ENCODE results near the gene TMEM39A.

TMEM39A gene

DNA sequence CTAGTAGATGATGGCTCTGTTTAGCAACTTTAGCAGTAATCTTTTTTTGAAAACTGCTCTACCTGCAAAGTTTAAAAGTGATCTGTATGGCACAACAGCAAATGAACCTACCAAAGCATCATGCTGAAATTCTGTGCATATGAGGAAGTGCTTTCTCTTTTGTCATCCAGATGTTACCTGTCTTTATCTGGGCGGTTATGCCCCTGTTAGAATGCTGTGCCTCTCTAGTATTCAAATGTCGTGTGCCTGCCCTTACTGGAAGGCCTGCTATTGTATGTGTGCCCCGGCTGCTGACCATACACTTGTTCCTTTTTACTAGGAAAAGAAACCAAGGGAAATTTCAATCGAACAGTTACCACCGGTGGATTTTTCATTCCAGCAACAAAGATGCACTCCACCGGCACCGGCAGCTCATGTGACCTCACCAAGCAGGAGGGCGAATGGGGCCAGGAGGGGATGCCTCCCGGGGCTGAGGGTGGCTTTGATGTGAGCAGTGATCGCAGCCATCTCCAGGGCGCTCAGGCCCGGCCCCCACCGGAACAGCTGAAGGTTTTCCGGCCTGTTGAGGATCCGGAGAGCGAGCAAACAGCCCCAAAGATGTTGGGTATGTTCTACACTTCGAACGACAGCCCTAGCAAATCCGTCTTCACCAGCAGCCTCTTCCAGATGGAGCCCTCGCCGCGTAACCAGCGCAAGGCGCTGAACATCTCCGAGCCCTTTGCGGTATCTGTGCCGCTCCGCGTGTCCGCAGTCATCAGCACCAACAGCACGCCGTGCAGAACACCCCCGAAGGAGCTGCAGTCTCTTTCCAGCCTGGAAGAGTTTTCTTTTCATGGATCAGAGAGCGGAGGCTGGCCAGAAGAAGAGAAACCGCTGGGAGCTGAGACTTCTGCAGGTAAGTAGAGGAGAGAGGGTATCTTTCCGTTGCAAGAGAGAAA is 61.6 kb downstream of the TMEM39A start:
- Histone ChIP-seq H3K4me1 (ENCODE audit: low read depth, poor library complexity, severe bottlenecking) (no peaks in the 10 kb centered on the region), H3K27ac (no peak overlapping the region), H3K36me3 (ENCODE audit: insufficient read depth) (no peaks in the 10 kb centered on the region), H3K4me2 (no peak overlapping the region), H3K9ac (no peak overlapping the region), H3K4me3 (IDR thresholded peaks at IDR 0.05; ENCODE audit: insufficient read depth, low read depth, low read length) (no peak overlapping the region), H4K20me1 (ENCODE audit: insufficient read depth) (no peaks in the 10 kb centered on the region), H3K79me2 (ENCODE audit: insufficient read depth, low read depth) (no peaks in the 10 kb centered on the region), H3K27me3 (ENCODE audit: insufficient read depth, low read depth) (no peaks in the 10 kb centered on the region), H2AFZ (ENCODE audit: low read depth) (no peak overlapping the region)
- TF ChIP-seq, protein P1, sequence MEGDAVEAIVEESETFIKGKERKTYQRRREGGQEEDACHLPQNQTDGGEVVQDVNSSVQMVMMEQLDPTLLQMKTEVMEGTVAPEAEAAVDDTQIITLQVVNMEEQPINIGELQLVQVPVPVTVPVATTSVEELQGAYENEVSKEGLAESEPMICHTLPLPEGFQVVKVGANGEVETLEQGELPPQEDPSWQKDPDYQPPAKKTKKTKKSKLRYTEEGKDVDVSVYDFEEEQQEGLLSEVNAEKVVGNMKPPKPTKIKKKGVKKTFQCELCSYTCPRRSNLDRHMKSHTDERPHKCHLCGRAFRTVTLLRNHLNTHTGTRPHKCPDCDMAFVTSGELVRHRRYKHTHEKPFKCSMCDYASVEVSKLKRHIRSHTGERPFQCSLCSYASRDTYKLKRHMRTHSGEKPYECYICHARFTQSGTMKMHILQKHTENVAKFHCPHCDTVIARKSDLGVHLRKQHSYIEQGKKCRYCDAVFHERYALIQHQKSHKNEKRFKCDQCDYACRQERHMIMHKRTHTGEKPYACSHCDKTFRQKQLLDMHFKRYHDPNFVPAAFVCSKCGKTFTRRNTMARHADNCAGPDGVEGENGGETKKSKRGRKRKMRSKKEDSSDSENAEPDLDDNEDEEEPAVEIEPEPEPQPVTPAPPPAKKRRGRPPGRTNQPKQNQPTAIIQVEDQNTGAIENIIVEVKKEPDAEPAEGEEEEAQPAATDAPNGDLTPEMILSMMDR (conservative IDR thresholded peaks at IDR 0.05; ENCODE audit: low read depth, low read length), result no peak

DNA sequence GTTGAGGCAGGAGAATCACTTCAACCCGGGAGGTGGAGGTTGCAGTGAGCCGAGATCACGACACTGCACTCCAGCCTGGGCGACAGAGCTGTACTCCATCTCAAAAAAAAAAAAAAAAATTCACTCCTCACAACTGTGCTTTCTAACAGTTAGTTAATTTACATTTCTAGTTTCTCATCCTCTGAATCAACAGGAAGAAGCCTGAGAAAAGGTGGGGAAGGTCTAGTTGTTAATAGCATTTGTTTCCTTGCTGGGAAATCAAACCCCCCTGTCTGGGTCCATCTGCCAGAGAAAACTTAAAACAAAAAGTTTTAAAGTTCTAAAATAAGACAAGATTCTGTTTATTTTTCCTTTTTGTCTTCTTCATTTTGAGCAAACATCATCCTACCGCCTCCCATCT is 62.3 kb downstream of the TMEM39A start:
- H4K20me1 ChIP-seq (ENCODE audit: insufficient read depth), result no peaks in the 10 kb centered on the region
- no peaks in the 10 kb centered on the region for H3K36me3 ChIP-seq (ENCODE audit: insufficient read depth)
- H3K4me3 ChIP-seq (IDR thresholded peaks at IDR 0.05; ENCODE audit: insufficient read depth, low read depth, low read length), result no peak overlapping the region
- no peak overlapping the region for H3K27ac ChIP-seq
- no peaks in the 10 kb centered on the region for H3K79me2 ChIP-seq (ENCODE audit: insufficient read depth, low read depth)
- no peak overlapping the region for H2AFZ ChIP-seq (ENCODE audit: low read depth)
- no peaks in the 10 kb centered on the region for H3K27me3 ChIP-seq (ENCODE audit: insufficient read depth, low read depth)
- no peak overlapping the region for H3K4me2 ChIP-seq
- no peak overlapping the region for H3K9ac ChIP-seq
- TF ChIP-seq, protein P1 (conservative IDR thresholded peaks at IDR 0.05; ENCODE audit: low read depth, low read length), result no peak
- H3K4me1 ChIP-seq (ENCODE audit: low read depth, poor library complexity, severe bottlenecking), result peaks cover 4% of the 10 kb centered on the region

DNA sequence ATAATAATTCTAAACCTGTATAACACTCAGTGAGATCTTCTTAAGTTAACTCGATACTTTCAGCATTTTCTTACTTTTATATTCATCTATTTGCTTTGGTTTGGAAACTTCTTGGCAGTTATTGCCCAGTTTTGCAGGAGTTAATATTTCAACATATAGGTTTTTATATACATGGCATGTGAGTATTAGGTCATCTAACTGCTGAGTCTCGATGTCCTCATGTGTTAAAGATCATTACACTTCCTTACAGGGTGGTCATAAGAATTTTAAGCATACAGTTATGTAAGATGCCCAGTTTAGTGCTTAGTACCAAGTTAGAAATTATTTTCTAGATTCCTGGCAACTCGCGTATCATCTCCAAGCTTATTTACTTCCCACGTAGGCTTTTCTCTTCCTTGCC is 62.9 kb downstream of the TMEM39A start:
- H3K27me3 ChIP-seq (ENCODE audit: insufficient read depth, low read depth), result no peaks in the 10 kb centered on the region
- H3K4me3 ChIP-seq (IDR thresholded peaks at IDR 0.05; ENCODE audit: insufficient read depth, low read depth, low read length), result no peak overlapping the region
- H3K36me3 ChIP-seq (ENCODE audit: insufficient read depth), result no peaks in the 10 kb centered on the region
- no peaks in the 10 kb centered on the region for H3K79me2 ChIP-seq (ENCODE audit: insufficient read depth, low read depth)
- no peaks in the 10 kb centered on the region for H4K20me1 ChIP-seq (ENCODE audit: insufficient read depth)
- peaks cover 10% of the 10 kb centered on the region for H3K4me1 ChIP-seq (ENCODE audit: low read depth, poor library complexity, severe bottlenecking)
- no peak overlapping the region for H3K4me2 ChIP-seq
- no peak overlapping the region for H2AFZ ChIP-seq (ENCODE audit: low read depth)
- H3K9ac ChIP-seq, result no peak overlapping the region
- no peak overlapping the region for H3K27ac ChIP-seq
- TF ChIP-seq, protein P1 (conservative IDR thresholded peaks at IDR 0.05; ENCODE audit: low read depth, low read length), result no peak

DNA sequence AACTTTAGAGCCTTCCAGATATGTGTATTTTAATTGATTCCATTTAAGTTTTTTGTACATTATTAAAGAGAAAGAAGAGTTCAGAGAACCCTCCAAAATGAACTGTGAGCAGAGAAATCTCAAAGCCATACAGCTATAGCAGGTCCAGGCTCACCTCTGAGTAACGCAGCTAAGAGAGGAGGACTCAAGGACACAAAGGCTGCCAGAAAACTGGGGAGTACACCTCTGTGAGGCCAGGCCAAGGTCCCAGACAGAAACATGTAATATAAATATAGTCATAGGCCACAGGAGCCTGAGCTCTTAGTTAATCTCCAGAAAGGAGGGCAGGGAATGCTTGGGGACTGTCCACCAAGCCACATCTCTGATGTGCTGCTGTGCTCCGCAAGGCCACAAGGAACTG is 66.5 kb downstream of the TMEM39A start:
- Histone ChIP-seq H3K4me1 (ENCODE audit: low read depth, poor library complexity, severe bottlenecking) (peaks cover 13% of the 10 kb centered on the region), H4K20me1 (ENCODE audit: insufficient read depth) (no peaks in the 10 kb centered on the region), H3K27ac (no peak overlapping the region), H3K4me3 (IDR thresholded peaks at IDR 0.05; ENCODE audit: insufficient read depth, low read depth, low read length) (no peak overlapping the region), H3K4me2 (no peak overlapping the region), H2AFZ (ENCODE audit: low read depth) (no peak overlapping the region), H3K27me3 (ENCODE audit: insufficient read depth, low read depth) (no peaks in the 10 kb centered on the region), H3K79me2 (ENCODE audit: insufficient read depth, low read depth) (no peaks in the 10 kb centered on the region), H3K36me3 (ENCODE audit: insufficient read depth) (no peaks in the 10 kb centered on the region), H3K9ac (no peak overlapping the region)
- TF ChIP-seq, protein P1 (conservative IDR thresholded peaks at IDR 0.05; ENCODE audit: low read depth, low read length), result no peak
